Measurements from ENCODE around the gene MATN3.

MATN3 gene

GRCh38 chr2:20035955-20036666 lies 23.6 kb upstream of the MATN3 start:
- no peak for DNase-seq

DNA sequence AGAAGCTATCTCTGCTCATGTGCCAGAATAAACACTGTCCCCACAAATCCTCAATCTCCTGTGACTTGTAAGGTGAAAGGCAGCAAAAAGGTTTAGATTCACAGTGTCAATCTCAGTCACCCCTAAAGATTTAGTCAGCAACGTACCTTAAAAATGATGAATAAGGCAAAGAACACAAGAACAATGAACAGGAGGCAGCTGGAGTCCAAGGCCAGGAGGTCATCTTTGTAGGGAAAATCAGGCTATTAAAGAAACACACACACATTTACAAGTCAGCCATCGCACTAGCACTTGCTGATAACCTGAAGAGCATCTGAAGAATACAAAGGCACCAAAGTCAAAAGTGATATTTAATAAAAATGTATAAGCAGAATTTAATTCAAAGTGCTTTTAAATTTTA lies 22.4 kb upstream of the MATN3 start:
- DNase-seq = no peak

- DNase-seq = no peak
These were observed 21.8 kb upstream of the MATN3 start for GRCh38 chr2:20034218-20034617.

GRCh38 chr2:20033322-20033721 lies 20.9 kb upstream of the MATN3 start:
- no peak for DNase-seq

DNA sequence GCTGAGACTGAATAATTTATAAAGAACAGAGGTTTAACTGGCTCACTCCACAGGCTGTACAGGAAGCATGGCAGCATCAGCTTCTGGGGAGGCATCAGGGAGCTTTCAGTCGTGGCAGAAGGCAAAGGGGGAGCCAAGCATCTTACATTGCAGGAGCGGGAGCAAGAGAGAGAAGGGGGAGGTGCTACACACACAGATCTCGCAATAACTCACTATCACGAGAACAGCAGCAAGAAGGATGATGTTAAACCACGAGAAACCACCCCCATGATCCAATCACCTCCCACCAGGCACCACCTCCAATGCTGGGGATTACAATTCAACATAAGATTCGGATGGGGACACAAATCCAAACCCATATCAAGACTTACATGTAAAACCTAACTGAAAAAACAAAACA lies 17.8 kb upstream of the MATN3 start:
- DNase-seq = no peak

- DNase-seq = no peak
These were observed 15.4 kb upstream of the MATN3 start for GRCh38 chr2:20027705-20028434.

GRCh38 chr2:20027260-20027677 lies 14.8 kb upstream of the MATN3 start:
- DNase-seq = no peak

DNA sequence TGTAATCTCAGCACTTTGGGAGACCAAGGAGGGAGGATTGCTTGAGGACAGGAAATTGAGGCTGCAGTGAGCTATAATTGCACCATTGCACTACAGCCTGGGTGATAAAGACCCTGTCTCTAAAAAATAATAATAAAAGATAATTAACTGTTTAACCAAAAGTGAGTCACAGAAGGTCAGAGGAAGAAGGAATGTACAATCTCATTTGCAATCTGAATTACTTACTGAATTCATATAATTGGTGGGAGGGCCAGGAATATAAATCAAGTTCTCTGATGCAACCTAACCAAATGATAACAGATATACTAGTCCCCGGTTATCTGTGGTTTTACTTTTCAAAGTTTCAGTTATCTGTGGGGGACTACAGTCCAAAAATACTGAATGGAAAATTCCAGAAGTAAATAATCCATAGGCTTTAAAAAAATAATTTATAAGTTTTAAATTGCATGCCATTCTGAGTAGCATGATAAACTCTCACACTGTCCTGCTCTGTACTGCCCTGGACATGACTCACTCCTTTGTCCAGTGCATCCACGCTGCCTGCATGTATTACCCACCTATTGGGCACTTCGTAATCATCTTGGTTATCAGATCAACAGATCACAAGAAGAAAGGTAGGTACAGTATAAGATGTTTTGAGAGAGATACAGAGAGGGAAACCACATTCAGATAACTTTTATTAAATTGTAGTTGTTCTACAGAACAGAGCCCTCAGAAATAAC lies 12.8 kb upstream of the MATN3 start:
- no peak for DNase-seq

- no peak for DNase-seq
These were observed 11.2 kb upstream of the MATN3 start for GRCh38 chr2:20023688-20024087.

DNA sequence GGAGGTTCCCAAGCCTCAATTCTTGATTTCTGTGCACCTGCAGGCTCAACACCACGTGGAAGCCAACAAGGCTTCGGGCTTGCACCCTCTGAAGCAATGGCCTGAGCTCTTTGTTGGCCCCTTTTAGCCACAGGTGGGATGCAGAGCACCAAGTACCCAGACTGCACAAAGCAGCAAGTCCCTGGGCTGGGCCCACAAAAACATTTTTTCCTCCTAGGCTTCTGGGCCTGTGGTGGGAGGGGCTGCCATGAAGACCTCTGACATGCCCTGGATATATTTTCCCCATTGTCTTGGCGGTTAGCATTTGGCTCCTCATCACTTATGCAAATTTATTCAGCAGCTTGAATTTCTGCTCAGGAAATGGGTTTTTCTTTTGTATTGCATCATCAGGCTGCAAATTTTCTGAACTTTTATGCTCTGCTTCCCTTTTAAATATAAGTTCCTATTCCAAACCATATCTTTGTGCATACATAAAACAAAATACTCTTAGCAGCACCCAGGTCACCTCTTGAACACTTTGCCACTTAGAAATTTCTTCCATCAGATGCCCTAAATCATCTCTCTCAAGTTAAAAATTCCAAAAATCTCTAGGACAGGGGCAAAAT lies 9.0 kb upstream of the MATN3 start:
- DNase-seq = no peak

- DNase-seq = no peak
These were observed 7.3 kb upstream of the MATN3 start for GRCh38 chr2:20019747-20020146.

DNA sequence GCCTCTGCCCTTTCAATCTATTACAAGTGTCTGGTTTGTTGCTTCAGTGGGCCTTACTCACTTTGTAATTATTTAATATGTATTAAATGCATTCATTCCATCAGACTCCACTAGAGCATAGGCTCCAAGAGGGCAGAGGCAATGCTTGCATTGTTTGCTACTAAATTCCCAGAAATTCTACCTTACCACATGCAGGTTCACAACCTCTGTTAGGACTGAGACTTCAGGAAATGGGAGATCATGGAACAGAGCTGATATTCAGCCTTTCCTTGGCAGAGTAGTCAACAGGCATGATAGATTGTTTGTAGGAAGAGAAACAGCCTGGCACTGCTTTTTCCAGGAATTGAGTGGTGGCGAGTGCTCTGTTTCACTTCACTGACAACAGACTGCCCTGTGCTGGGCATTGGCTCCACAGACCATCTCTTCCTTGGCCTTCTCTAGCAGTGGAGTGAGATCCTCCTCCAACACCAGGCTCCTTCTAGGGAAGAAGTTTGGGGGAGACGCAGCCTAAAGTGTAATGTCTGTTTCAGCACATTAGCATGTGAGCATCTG lies 6.2 kb upstream of the MATN3 start:
- DNase-seq = no peak

GRCh38 chr2:20016346-20016745 lies 3.9 kb upstream of the MATN3 start:
- no peak for DNase-seq

- peak; percentile 3 for DNase-seq
These were observed 3.1 kb upstream of the MATN3 start for GRCh38 chr2:20015482-20016083.

DNA sequence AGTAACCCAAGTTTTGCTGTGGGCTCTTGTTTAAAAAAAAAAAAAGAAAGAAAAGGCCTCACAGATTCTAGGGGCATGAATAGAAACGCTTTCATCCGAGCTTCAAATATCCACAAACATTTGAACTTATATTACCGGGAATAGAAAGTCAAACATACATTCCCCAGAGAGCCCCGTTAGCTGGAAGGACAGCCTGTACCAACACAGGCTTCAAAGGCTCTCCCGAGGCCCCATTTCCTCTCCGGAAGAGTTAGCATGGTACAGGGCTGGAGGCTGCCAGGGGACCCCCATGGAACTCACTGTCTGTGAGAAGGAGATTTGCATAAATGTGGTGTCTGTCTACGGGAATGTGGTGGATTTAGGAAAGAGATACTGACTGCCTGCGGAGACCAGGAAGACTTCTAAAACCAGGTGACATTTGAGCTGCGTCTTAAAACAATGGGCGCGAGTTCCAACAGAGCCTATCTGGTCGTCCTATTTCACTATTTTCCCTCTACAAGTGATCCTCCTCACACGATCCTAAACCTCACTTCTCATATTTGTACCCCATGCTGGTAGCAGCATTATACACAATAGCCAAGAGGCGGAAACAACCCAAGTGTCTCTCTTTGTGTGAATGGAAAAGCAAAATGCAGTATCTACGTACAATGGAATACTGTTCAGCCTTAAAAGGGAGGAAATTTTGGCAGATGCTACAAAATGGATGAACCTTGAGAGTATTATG lies 820 bp upstream of the MATN3 start:
- DNase-seq = no peak

- DNase-seq = no peak
These were observed 511 bp downstream of the MATN3 start for GRCh38 chr2:20012032-20012281.

GRCh38 chr2:20011276-20012031 lies 1.0 kb downstream of the MATN3 start:
- DNase-seq = no peak

DNA sequence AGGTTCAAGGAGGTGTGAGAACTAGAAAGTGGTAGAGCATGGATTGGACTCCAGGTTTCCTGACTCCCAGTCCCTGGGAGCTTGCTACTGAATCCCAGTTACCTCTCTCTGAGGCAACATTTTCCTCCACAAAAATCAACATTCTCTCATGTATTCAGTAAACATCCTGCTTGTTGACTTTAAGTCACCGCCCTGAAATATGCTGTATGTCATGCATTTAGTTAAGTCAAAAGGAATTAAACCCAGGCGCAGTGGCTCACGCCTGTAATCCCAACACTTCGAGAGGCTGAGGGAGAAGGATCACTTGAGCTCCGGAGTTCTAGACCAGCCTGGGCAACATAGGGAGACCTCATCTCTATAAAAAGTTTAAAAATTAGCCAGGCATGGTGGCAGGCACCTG lies 3.8 kb downstream of the MATN3 start:
- no peak for DNase-seq

GRCh38 chr2:20005891-20006470 lies 6.5 kb downstream of the MATN3 start:
- no peak for DNase-seq

DNA sequence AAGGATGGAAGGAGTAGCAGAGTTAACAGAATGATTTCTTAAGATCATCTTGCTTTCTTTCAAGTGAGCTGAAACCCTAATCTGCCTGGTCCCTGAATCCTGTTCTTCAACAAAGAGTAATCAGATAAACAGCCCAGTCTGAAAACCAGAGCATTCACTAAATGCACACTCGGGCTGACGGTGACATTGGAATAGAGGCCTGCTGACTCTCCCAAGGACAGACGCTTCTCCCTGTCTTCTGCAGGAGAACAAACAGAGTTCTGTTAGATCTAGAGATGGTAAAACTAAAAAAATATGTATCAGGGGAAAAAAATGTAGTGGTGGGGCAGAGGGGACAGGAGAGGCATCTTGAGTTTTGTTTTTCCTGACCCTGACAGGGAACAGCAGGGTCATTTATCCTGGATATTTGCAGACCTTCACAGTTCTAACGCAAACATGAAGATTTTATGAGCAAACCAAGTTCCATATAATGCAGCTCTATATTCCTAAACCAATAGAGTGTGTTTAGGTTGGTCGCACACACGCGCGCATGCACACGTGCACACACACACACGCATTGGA lies 7.3 kb downstream of the MATN3 start:
- no peak for DNase-seq

DNA sequence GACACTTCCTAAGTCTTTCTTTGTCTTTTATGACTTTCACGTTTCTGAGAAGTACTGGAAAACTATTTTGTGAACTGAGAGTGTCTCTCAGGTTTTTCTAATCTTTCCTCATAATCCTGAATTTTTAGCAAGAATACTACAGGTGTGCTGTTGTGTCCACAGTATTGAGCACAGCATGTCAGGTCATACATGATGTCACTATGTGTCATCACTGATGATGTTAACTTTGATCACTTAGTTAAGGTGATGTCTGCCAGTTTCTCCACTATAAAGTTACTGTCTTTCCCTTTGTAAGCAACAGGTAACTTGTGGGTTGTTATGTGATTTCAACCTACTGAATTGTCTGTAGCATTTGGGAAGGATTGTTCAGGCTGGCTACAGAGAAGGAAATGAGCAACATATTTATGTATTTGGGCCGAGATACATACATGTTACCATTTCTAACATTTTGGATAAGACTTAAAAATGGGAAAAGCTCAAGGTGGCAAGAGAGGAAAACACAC lies 11.1 kb downstream of the MATN3 start:
- no peak for DNase-seq
